Nephron progenitor cell (in vitro differentiated cells): ENCODE results near the gene POU6F2.
A peak's percentile ranks its signal among the peaks of the same experiment; 100 is the strongest.
"Not testable (repeated sequence)": the region's sequence is repeated elsewhere in the genome, so short reads cannot be mapped to it uniquely, and the experiment has no call there.

Source experiments
- DNase-seq: peaks from one replicate; pipeline ENCODE4 v3.0.0; 2021
- H3K27ac Mint-ChIP-seq: 2 replicates; pipeline ENCODE4 v1.8.0; 2021; ENCODE audit warnings: mild to moderate bottlenecking, moderate library complexity, mixed read lengths
- H3K27me3 Mint-ChIP-seq: 2 replicates; pipeline ENCODE4 v1.8.0; 2021; ENCODE audit warnings: mild to moderate bottlenecking, low read depth, mixed read lengths; ENCODE audit not compliant: poor library complexity
- H3K36me3 Mint-ChIP-seq: 2 replicates; pipeline ENCODE4 v1.8.0; 2021; ENCODE audit warnings: low read depth, mixed read lengths
- H3K4me1 Mint-ChIP-seq: 2 replicates; pipeline ENCODE4 v1.8.0; 2021; ENCODE audit warnings: mixed read lengths
- H3K4me3 Mint-ChIP-seq: 2 replicates; pipeline ENCODE4 v1.8.0; 2021; ENCODE audit warnings: mild to moderate bottlenecking, moderate library complexity, mixed read lengths
- H3K9me3 Mint-ChIP-seq: 2 replicates; pipeline ENCODE4 v1.8.0; 2021; ENCODE audit warnings: mild to moderate bottlenecking, moderate library complexity, mixed read lengths
- CTCF ChIP-seq: fragments of 200-600 bp; sonication (generic); IDR thresholded peaks from 2 replicates; pipeline ENCODE4 v1.5.0; 2021; ENCODE audit warnings: antibody characterized with exemption

POU6F2 gene

GRCh38 chr7:39372383-39372782 lies 394.7 kb downstream of the POU6F2 start:
- no peak for DNase-seq
- Mint-ChIP-seq H3K27ac (no peak overlapping the region), H3K4me1 (peaks cover 15% of the 10 kb centered on the region), H3K4me3 (no peak overlapping the region), H3K36me3 (no peaks in the 10 kb centered on the region), H3K27me3 (peaks cover 21% of the 10 kb centered on the region), H3K9me3 (peaks cover 4% of the 10 kb centered on the region)
- no peak for TF ChIP-seq CTCF

- H3K9me3 Mint-ChIP-seq = peaks cover 4% of the 10 kb centered on the region
- H3K36me3 Mint-ChIP-seq = no peaks in the 10 kb centered on the region
- peaks cover 14% of the 10 kb centered on the region for H3K27me3 Mint-ChIP-seq
- TF ChIP-seq CTCF = no peak
- H3K4me3 Mint-ChIP-seq = no peak overlapping the region
- peaks cover 15% of the 10 kb centered on the region for H3K4me1 Mint-ChIP-seq
- peak overlapping the region; percentile 38 for H3K27ac Mint-ChIP-seq
- DNase-seq = no peak
These were observed 396.8 kb downstream of the POU6F2 start for GRCh38 chr7:39374436-39375040.

GRCh38 chr7:39375047-39375873 lies 397.6 kb downstream of the POU6F2 start:
- no peak for TF ChIP-seq CTCF
- Mint-ChIP-seq H3K9me3 (peaks cover 4% of the 10 kb centered on the region), H3K27ac (peak overlapping the region; percentile 12), H3K4me3 (no peak overlapping the region), H3K36me3 (no peaks in the 10 kb centered on the region), H3K27me3 (peaks cover 11% of the 10 kb centered on the region), H3K4me1 (peaks cover 15% of the 10 kb centered on the region)
- DNase-seq = no peak

GRCh38 chr7:39375874-39376190 lies 398.1 kb downstream of the POU6F2 start:
- Mint-ChIP-seq H3K9me3 (peaks cover under 1% of the 10 kb centered on the region), H3K36me3 (no peaks in the 10 kb centered on the region), H3K27me3 (peaks cover 9% of the 10 kb centered on the region), H3K4me1 (peaks cover 15% of the 10 kb centered on the region), H3K4me3 (no peak overlapping the region), H3K27ac (no peak overlapping the region)
- DNase-seq = no peak
- TF ChIP-seq CTCF = no peak

GRCh38 chr7:39376881-39377280 lies 399.2 kb downstream of the POU6F2 start:
- not testable (repeated sequence) for H3K27me3 Mint-ChIP-seq, H3K27ac Mint-ChIP-seq, DNase-seq, H3K4me3 Mint-ChIP-seq, H3K9me3 Mint-ChIP-seq, H3K36me3 Mint-ChIP-seq
- H3K4me1 Mint-ChIP-seq = peaks cover 15% of the 10 kb centered on the region

GRCh38 chr7:39379416-39379815 lies 401.7 kb downstream of the POU6F2 start:
- H3K27me3 Mint-ChIP-seq = peaks cover 12% of the 10 kb centered on the region
- TF ChIP-seq CTCF = no peak
- H3K36me3 Mint-ChIP-seq = no peaks in the 10 kb centered on the region

More at GRCh38 chr7:39379416-39379815, 401.7 kb downstream of the POU6F2 start:
- Mint-ChIP-seq H3K4me3 (no peak overlapping the region), H3K27ac (no peak overlapping the region), H3K9me3 (no peaks in the 10 kb centered on the region), H3K4me1 (peaks cover 12% of the 10 kb centered on the region)
- DNase-seq = no peak
